GM21576 (cell line): ENCODE data around the gene DHRS11.

Experiments used
- ATAC-seq: cut with Tn5 transposase; IDR thresholded peaks from one replicate; pipeline ENCODE4 v1.9.1; 2021; ENCODE audit warnings: mild to moderate bottlenecking, moderate library complexity; ENCODE audit not compliant: unreplicated experiment

DHRS11 gene

GRCh38 chr17:36647636-36648035 is 56.0 kb downstream of the DHRS11 start:
- no peak for ATAC-seq

GRCh38 chr17:36650096-36650775 is 58.6 kb downstream of the DHRS11 start:
- ATAC-seq: no peak
